ENCODE data around the gene RPL38.

The RPL38 gene

GRCh38 chr17:74250324-74250995 is 47.0 kb downstream of the RPL38 start:
- no peak for DNase-seq (ENCODE audit: low read depth)

- DNase-seq (ENCODE audit: low read depth), result no peak
Observed at GRCh38 chr17:74251051-74251450, 47.6 kb downstream of the RPL38 start.

- DNase-seq (ENCODE audit: low read depth), result no peak
Observed at GRCh38 chr17:74251569-74251968, 48.1 kb downstream of the RPL38 start.

GRCh38 chr17:74252211-74252610 is 48.7 kb downstream of the RPL38 start:
- no peak for DNase-seq (ENCODE audit: low read depth)

- DNase-seq (ENCODE audit: low read depth), result no peak
Observed at GRCh38 chr17:74253036-74253435, 49.6 kb downstream of the RPL38 start.

GRCh38 chr17:74257311-74257710 is 53.8 kb downstream of the RPL38 start:
- no peak for DNase-seq (ENCODE audit: low read depth)

- no peak for DNase-seq (ENCODE audit: low read depth)
Observed at GRCh38 chr17:74259667-74260524, 56.4 kb downstream of the RPL38 start.

All from fibroblast of the conjunctiva (primary cell).